ENCODE measurements around the gene CHRND. TPM values are rescaled to one million over a fixed set of nuclear protein-coding genes. Genes with fewer than 3 reads are reported as not detected.

Gene CHRND
- total and polyA plus RNA-seq, 4 donors, result not detected

- Histone ChIP-seq H3K27ac (ENCODE audit: low read depth in 1 of 2, low read length in 2 of 2) (no peak overlapping the region), H3K36me3 (ENCODE audit: control insufficient read depth in 4 of 4, insufficient read depth in 3 of 4, low read depth in 1 of 4, low read length in 3 of 4) (no peaks in the 10 kb centered on the region), H3K9ac (ENCODE audit: low read depth in 1 of 2, low read length in 2 of 2) (no peak overlapping the region), H3K9me3 (ENCODE audit: control insufficient read depth in 4 of 4, low read length in 3 of 4) (no peaks in the 10 kb centered on the region), H3K4me3 (ENCODE audit: low read depth in 1 of 3, low read length in 3 of 3) (no peak overlapping the region), H3K27me3 (ENCODE audit: control insufficient read depth in 4 of 4, insufficient read depth in 4 of 4, low read length in 3 of 4) (no peaks in the 10 kb centered on the region), H3K4me1 (ENCODE audit: control insufficient read depth in 4 of 4, insufficient read depth in 4 of 4, low read length in 3 of 4) (no peaks in the 10 kb centered on the region)
- TF ChIP-seq SP1 (IDR thresholded peaks at IDR 0.05) (no peak), HNF4A (conservative IDR thresholded peaks at IDR 0.05) (no peak), MAX (IDR thresholded peaks at IDR 0.05) (no peak), CTCF (IDR thresholded peaks at IDR 0.05; ENCODE audit: low read depth, low read length, missing input control) (no peak), YY1 (IDR thresholded peaks at IDR 0.05) (no peak), TAF1 (conservative IDR thresholded peaks at IDR 0.05) (no peak), JUND (IDR thresholded peaks at IDR 0.05) (no peak), EGR1 (IDR thresholded peaks at IDR 0.05; ENCODE audit: low read depth in 2 of 2) (no peak), ATF3 (IDR thresholded peaks at IDR 0.05) (no peak)
- 95% methylated on average over 5 of the region's 5 CpGs for WGBS
- no peak for DNase-seq (ENCODE audit: low spot score)
Measured at GRCh38 chr2:232494542-232494941, 31.4 kb upstream of the CHRND start.

GRCh38 chr2:232495292-232495691 lies 30.7 kb upstream of the CHRND start:
- no peak for DNase-seq (ENCODE audit: low spot score)
- Histone ChIP-seq H3K4me3 (ENCODE audit: low read depth in 1 of 3, low read length in 3 of 3) (no peak overlapping the region), H3K9me3 (ENCODE audit: control insufficient read depth in 4 of 4, low read length in 3 of 4) (no peaks in the 10 kb centered on the region), H3K27ac (ENCODE audit: low read depth in 1 of 2, low read length in 2 of 2) (no peak overlapping the region), H3K27me3 (ENCODE audit: control insufficient read depth in 4 of 4, insufficient read depth in 4 of 4, low read length in 3 of 4) (no peaks in the 10 kb centered on the region), H3K36me3 (ENCODE audit: control insufficient read depth in 4 of 4, insufficient read depth in 3 of 4, low read depth in 1 of 4, low read length in 3 of 4) (no peaks in the 10 kb centered on the region), H3K4me1 (ENCODE audit: control insufficient read depth in 4 of 4, insufficient read depth in 4 of 4, low read length in 3 of 4) (no peaks in the 10 kb centered on the region), H3K9ac (ENCODE audit: low read depth in 1 of 2, low read length in 2 of 2) (no peak overlapping the region)
- TF ChIP-seq GABPA (IDR thresholded peaks at IDR 0.05 in 1 of 2, conservative IDR thresholded peaks at IDR 0.05 in 1 of 2) (no peak), FOXA1 (IDR thresholded peaks at IDR 0.05) (no peak), ATF3 (IDR thresholded peaks at IDR 0.05) (no peak), REST (IDR thresholded peaks at IDR 0.05) (no peak), ZBTB33 (IDR thresholded peaks at IDR 0.05) (no peak), RXRA (IDR thresholded peaks at IDR 0.05) (no peak), JUND (IDR thresholded peaks at IDR 0.05) (no peak), CTCF (IDR thresholded peaks at IDR 0.05; ENCODE audit: low read depth, low read length, missing input control) (no peak), SP1 (IDR thresholded peaks at IDR 0.05) (no peak), HNF4A (conservative IDR thresholded peaks at IDR 0.05) (no peak), HNF4G (IDR thresholded peaks at IDR 0.05) (no peak)
- WGBS, result 93% methylated on average over 7 of the region's 7 CpGs

Data from liver (tissue), 9 donors.